ENCODE data around the gene GPR17.

The GPR17 gene

DNA sequence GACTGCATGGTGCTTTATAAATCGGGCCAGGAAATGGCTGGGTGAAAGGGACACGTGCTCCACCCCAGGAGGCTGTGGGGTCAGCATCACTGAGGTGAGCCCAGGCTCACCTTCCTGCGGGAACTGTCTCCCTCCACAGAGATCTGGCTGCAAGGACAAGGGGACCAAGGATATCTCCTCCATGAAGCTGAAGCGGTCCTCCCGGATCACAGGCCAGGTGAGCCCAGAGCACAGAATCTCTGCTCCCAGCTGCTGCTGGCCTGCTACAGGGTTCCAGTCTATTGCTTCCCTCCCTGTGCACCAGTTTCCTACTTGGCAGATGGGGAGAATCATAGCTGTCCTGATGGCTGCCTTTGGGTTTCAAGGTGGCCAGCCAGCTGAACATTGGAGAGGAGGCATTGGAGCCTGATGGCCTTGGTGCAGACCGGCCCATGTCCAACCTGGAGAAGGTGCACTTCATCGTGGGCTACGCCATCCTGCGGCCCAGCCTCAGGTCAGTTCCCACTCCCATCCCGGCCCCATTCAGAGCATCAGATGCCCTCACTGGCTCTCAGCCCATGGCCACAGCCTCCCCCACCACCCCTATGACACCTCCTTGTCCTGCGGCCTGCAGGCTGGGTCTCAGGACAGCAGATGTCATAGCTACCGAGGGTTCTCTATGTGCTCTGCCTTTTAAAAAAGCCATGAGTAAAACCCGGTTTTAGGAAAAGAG is 33.7 kb upstream of the GPR17 start:
- TF ChIP-seq, protein P1, sequence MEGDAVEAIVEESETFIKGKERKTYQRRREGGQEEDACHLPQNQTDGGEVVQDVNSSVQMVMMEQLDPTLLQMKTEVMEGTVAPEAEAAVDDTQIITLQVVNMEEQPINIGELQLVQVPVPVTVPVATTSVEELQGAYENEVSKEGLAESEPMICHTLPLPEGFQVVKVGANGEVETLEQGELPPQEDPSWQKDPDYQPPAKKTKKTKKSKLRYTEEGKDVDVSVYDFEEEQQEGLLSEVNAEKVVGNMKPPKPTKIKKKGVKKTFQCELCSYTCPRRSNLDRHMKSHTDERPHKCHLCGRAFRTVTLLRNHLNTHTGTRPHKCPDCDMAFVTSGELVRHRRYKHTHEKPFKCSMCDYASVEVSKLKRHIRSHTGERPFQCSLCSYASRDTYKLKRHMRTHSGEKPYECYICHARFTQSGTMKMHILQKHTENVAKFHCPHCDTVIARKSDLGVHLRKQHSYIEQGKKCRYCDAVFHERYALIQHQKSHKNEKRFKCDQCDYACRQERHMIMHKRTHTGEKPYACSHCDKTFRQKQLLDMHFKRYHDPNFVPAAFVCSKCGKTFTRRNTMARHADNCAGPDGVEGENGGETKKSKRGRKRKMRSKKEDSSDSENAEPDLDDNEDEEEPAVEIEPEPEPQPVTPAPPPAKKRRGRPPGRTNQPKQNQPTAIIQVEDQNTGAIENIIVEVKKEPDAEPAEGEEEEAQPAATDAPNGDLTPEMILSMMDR (IDR thresholded peaks at IDR 0.05; ENCODE audit: insufficient read depth, low read length, poor library complexity, severe bottlenecking), result no peak
- TF ChIP-seq EZH2phosphoT487 (conservative IDR thresholded peaks at IDR 0.05; ENCODE audit: low read length), result no peak
- Histone ChIP-seq H3K27ac (ENCODE audit: low read depth, low read length) (no peak overlapping the region), H3K79me2 (ENCODE audit: insufficient read depth, low read length) (no peaks in the 10 kb centered on the region), H3F3A (ENCODE audit: insufficient read depth) (no peaks in the 10 kb centered on the region), H3K36me3 (ENCODE audit: low read length) (no peaks in the 10 kb centered on the region), H3K9ac (ENCODE audit: low read length) (no peak overlapping the region), H3K4me2 (ENCODE audit: low read depth, low read length, poor library complexity, severe bottlenecking) (no peak overlapping the region), H3K9me2 (replicated peaks; ENCODE audit: insufficient read depth, low read length) (no peaks in the 10 kb centered on the region), H4K20me1 (ENCODE audit: low read depth, low read length) (no peaks in the 10 kb centered on the region), H3K9me3 (ENCODE audit: insufficient read depth, low read length) (no peaks in the 10 kb centered on the region), H2AFZ (ENCODE audit: low read depth, low read length, severe bottlenecking) (no peak overlapping the region), H3K27me3 (ENCODE audit: low read length) (no peaks in the 10 kb centered on the region), H3K4me3 (ENCODE audit: insufficient read depth, low read length, poor library complexity, severe bottlenecking) (no peak overlapping the region)

DNA sequence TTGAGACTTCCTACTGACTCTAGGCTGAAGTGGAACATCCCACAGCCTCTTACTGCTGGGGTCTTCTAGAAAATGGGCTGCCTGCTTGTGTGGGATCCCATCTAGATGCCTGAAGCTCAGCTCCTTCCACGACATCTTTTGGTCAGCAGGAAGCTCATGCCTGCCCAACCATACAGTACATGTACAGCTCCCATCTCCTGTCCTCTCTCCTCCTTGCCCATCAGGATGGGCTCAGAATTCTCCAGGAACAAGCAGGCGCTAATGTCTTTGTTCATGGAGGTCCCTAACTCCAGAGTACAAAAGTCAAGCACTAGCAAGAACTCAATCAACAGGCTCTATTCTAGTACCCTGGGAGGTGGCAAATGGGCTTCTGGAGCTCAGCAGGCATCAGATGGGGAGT is 31.7 kb upstream of the GPR17 start:
- Histone ChIP-seq H2AFZ (ENCODE audit: low read depth, low read length, severe bottlenecking) (no peak overlapping the region), H3K4me3 (ENCODE audit: insufficient read depth, low read length, poor library complexity, severe bottlenecking) (no peak overlapping the region), H3K9me3 (ENCODE audit: insufficient read depth, low read length) (no peaks in the 10 kb centered on the region), H3K4me2 (ENCODE audit: low read depth, low read length, poor library complexity, severe bottlenecking) (no peak overlapping the region), H3K9me2 (replicated peaks; ENCODE audit: insufficient read depth, low read length) (no peaks in the 10 kb centered on the region), H3K9ac (ENCODE audit: low read length) (no peak overlapping the region), H3K27me3 (ENCODE audit: low read length) (no peaks in the 10 kb centered on the region), H4K20me1 (ENCODE audit: low read depth, low read length) (no peaks in the 10 kb centered on the region), H3F3A (ENCODE audit: insufficient read depth) (no peaks in the 10 kb centered on the region), H3K79me2 (ENCODE audit: insufficient read depth, low read length) (no peaks in the 10 kb centered on the region), H3K36me3 (ENCODE audit: low read length) (no peaks in the 10 kb centered on the region), H3K27ac (ENCODE audit: low read depth, low read length) (no peak overlapping the region)
- no peak for TF ChIP-seq EZH2phosphoT487 (conservative IDR thresholded peaks at IDR 0.05; ENCODE audit: low read length)

DNA sequence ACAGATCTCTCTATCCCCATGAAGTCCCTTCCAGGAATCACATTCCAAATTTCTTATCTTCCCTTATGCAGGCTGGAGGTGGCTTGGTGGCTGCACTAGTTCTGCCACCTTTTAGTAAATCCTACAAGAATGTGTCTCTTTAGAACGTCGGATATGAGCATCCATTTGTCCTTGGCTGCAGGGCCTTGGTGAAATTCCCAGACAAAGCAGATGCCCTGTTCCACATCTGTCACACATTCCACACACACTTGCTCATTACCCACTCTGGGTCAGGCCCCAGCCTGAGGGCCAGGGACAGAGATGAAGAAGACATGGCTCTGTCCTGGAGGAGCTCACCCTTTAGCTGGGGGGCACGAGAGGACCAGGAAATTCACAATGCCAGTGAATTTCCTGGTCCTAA is 31.2 kb upstream of the GPR17 start:
- no peaks in the 10 kb centered on the region for H3K9me2 ChIP-seq (replicated peaks; ENCODE audit: insufficient read depth, low read length)
- no peak overlapping the region for H2AFZ ChIP-seq (ENCODE audit: low read depth, low read length, severe bottlenecking)
- H3K4me3 ChIP-seq (ENCODE audit: insufficient read depth, low read length, poor library complexity, severe bottlenecking), result no peak overlapping the region
- H3K27me3 ChIP-seq (ENCODE audit: low read length), result no peaks in the 10 kb centered on the region
- no peaks in the 10 kb centered on the region for H3K9me3 ChIP-seq (ENCODE audit: insufficient read depth, low read length)
- no peaks in the 10 kb centered on the region for H4K20me1 ChIP-seq (ENCODE audit: low read depth, low read length)
- H3K4me2 ChIP-seq (ENCODE audit: low read depth, low read length, poor library complexity, severe bottlenecking), result no peak overlapping the region
- no peaks in the 10 kb centered on the region for H3K79me2 ChIP-seq (ENCODE audit: insufficient read depth, low read length)
- H3K36me3 ChIP-seq (ENCODE audit: low read length), result no peaks in the 10 kb centered on the region
- H3F3A ChIP-seq (ENCODE audit: insufficient read depth), result no peaks in the 10 kb centered on the region
- no peak overlapping the region for H3K9ac ChIP-seq (ENCODE audit: low read length)
- no peak overlapping the region for H3K27ac ChIP-seq (ENCODE audit: low read depth, low read length)
- no peak for TF ChIP-seq EZH2phosphoT487 (conservative IDR thresholded peaks at IDR 0.05; ENCODE audit: low read length)
- TF ChIP-seq, protein P1 (IDR thresholded peaks at IDR 0.05; ENCODE audit: insufficient read depth, low read length, poor library complexity, severe bottlenecking), result no peak

GRCh38 chr2:127615511-127616166 is 30.3 kb upstream of the GPR17 start:
- H3K36me3 ChIP-seq (ENCODE audit: low read length), result no peaks in the 10 kb centered on the region
- H3K79me2 ChIP-seq (ENCODE audit: insufficient read depth, low read length), result no peaks in the 10 kb centered on the region
- H3K4me3 ChIP-seq (ENCODE audit: insufficient read depth, low read length, poor library complexity, severe bottlenecking), result no peak overlapping the region
- H3K27ac ChIP-seq (ENCODE audit: low read depth, low read length), result no peak overlapping the region
- no peak overlapping the region for H2AFZ ChIP-seq (ENCODE audit: low read depth, low read length, severe bottlenecking)
- no peak overlapping the region for H3K4me2 ChIP-seq (ENCODE audit: low read depth, low read length, poor library complexity, severe bottlenecking)
- H3F3A ChIP-seq (ENCODE audit: insufficient read depth), result no peaks in the 10 kb centered on the region
- no peak for TF ChIP-seq EZH2phosphoT487 (conservative IDR thresholded peaks at IDR 0.05; ENCODE audit: low read length)
- TF ChIP-seq, protein P1 (IDR thresholded peaks at IDR 0.05; ENCODE audit: insufficient read depth, low read length, poor library complexity, severe bottlenecking), result no peak
- no peaks in the 10 kb centered on the region for H3K9me2 ChIP-seq (replicated peaks; ENCODE audit: insufficient read depth, low read length)
- no peaks in the 10 kb centered on the region for H4K20me1 ChIP-seq (ENCODE audit: low read depth, low read length)
- H3K9ac ChIP-seq (ENCODE audit: low read length), result no peak overlapping the region
- H3K27me3 ChIP-seq (ENCODE audit: low read length), result no peaks in the 10 kb centered on the region
- no peaks in the 10 kb centered on the region for H3K9me3 ChIP-seq (ENCODE audit: insufficient read depth, low read length)

All from SU-DHL-6 (cell line).